Small intestine (tissue), 7 donors: ENCODE results near the gene ARHGAP22. TPM values are rescaled to one million over a fixed set of nuclear protein-coding genes. Genes with fewer than 3 reads are reported as not detected.

Experiments
- DNase-seq, 2 donors: peaks; one replicate each; pipeline versions ENCODE4 v3.0.0 to v3.0.0-alpha.2; 2013
- FAIRE-seq: peaks from 2 replicates; lab custom pipeline; 2012; peaks lifted over from hg19 to GRCh38; lab: Jason Lieb, UNC
- H3K27ac ChIP-seq, 3 donors: one replicate each; pipeline ENCODE4 v1.5.1; 2013; ENCODE audit warnings: low read length in 2 of 3, mild to moderate bottlenecking in 2 of 3, control low read depth in 1 of 3, inconsistent platforms in 1 of 3, low read depth in 1 of 3, moderate library complexity in 1 of 3
- H3K27me3 ChIP-seq, 3 donors: one replicate each; pipeline ENCODE4 v1.6.1; 2013; ENCODE audit warnings: low read length in 3 of 3, inconsistent platforms in 1 of 3; ENCODE audit not compliant: control insufficient read depth in 3 of 3, insufficient read depth in 3 of 3
- H3K36me3 ChIP-seq, 3 donors: one replicate each; pipeline ENCODE4 v1.6.1; 2013; ENCODE audit warnings: low read length in 3 of 3, inconsistent platforms in 1 of 3, low read depth in 1 of 3, mild to moderate bottlenecking in 1 of 3, moderate library complexity in 1 of 3; ENCODE audit not compliant: control insufficient read depth in 3 of 3, insufficient read depth in 2 of 3
- H3K4me1 ChIP-seq, 3 donors: one replicate each; pipeline ENCODE4 v1.6.1; 2013; ENCODE audit warnings: low read length in 2 of 3, inconsistent platforms in 1 of 3, low read depth in 1 of 3, mild to moderate bottlenecking in 1 of 3, moderate library complexity in 1 of 3; ENCODE audit not compliant: control insufficient read depth in 3 of 3, insufficient read depth in 2 of 3
- H3K4me3 ChIP-seq, 3 donors: one replicate each; pipeline ENCODE4 v1.5.1; 2013; ENCODE audit warnings: low read length in 3 of 3, control low read depth in 1 of 3, inconsistent platforms in 1 of 3, low read depth in 1 of 3, mild to moderate bottlenecking in 1 of 3, moderate library complexity in 1 of 3
- H3K9me3 ChIP-seq, 2 donors: one replicate each; pipeline ENCODE4 v1.6.1; 2013; ENCODE audit warnings: low read depth in 1 of 2, low read length in 1 of 2; ENCODE audit not compliant: control insufficient read depth in 2 of 2, insufficient read depth in 1 of 2
- WGBS, 3 donors: extraction: QIAGEN DNeasy Blood & Tissue Kit; methylation state at CpG; one replicate each; pipeline ENCODE4 v1.1.7; 2013; 5-methylcytosine and 5-hydroxymethylcytosine counted together
- polyA plus RNA-seq, 4 donors: library from polyadenylated mRNA; stranded (reverse) in 3 of 4; unstranded in 1 of 4; fragments of 200-250 nt in 3 of 4; fragments of 120-200 nt in 1 of 4; gene quantifications; one replicate each; pipeline versions ENCODE4 v1.2.1 to v1.2.3, GENCODE V29; 2013
- donor health status: healthy with polysubstance abuse.
- donor health status: control.
- donor health status: control.
- donor health status: Bipolar disorder and iron deficiency.
- donor health status: healthy.

The ARHGAP22 gene
- polyA plus RNA-seq, 4 donors: 0.54 to 1.4 (median 1.3) TPM; not detected in 1

DNA sequence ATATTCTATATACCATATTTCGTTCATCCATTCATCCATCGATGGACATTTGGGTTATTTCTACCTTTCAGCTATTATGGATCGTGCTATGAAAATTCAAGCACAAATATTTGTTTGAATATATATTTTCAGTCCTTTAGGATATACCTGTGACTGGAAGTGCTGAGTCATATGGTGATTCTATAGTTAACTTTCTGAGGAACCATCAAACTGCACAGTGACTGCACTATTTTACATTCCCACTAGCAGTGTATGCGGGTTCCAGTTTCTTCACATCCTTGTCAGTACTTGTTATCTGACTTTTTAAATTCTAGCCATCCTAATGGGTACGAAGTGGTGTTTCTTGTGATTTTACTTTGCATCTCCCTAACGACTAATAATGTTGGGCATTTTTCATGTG is 194.4 kb downstream of the ARHGAP22 start:
- WGBS, 3 donors: 97 to 99% (median 98%) methylated on average over 6 of the region's 6 CpGs
- no peak for DNase-seq
- H3K4me3 ChIP-seq: no peak overlapping the region
- peaks cover 0 to 10% of the 10 kb centered on the region in 2 donors for H3K9me3 ChIP-seq
- peaks cover 2 to 8% (median 5%) of the 10 kb centered on the region in 3 donors for H3K36me3 ChIP-seq
- H3K27me3 ChIP-seq: no peaks in the 10 kb centered on the region
- no peaks in the 10 kb centered on the region for H3K4me1 ChIP-seq
- no peak overlapping the region for H3K27ac ChIP-seq
- no peak for FAIRE-seq

DNA sequence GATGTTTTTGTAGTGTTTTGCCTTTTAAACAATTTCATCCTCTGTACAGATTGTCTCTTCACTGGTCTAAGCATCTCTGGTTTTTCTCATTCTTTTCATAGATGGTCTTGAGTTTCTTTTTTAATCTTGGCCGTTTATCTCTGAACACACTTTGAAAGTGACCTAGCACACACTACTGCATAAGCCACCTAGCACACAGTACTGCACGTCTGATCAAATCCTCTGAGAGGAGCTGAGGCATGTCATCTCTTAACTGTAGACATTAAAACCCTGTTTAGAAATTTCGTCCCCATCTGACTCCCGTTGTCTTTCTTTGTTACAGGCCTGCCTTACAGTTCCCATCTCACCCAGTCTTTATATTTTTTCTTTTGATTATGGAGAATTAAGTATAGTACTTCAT is 198.2 kb downstream of the ARHGAP22 start:
- Histone ChIP-seq H3K27ac (no peak overlapping the region), H3K27me3 (no peaks in the 10 kb centered on the region), H3K9me3 (peaks cover 0 to under 1% of the 10 kb centered on the region in 2 donors), H3K4me3 (no peak overlapping the region), H3K36me3 (peaks cover 0 to 2% (median 0%) of the 10 kb centered on the region in 3 donors), H3K4me1 (no peaks in the 10 kb centered on the region)
- FAIRE-seq (no peak), DNase-seq (no peak)
- 90 to 91% (median 91%) methylated on average over 4 of the region's 4 CpGs for WGBS, 3 donors

DNA sequence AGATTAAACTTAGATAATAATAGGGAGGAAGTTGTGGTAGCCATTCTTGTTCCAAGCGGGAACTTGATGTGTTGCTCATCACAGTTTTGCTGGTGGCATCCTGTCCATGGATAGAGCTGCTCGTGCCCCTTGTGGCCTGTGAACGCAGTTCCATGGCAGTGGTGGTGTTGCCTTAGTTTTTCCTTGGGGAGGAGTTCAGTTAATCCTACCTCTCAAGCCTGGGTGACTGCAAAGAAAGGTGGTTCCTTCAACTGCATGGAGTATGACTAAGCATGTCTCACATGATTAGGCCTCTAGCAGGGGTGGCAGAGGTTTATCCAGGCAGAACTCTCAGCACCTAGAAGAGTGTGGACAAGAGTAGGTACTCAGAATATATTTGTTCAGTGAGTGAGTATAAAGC is 198.7 kb downstream of the ARHGAP22 start:
- WGBS, 3 donors: 66 to 97% (median 77%) methylated on average over 3 of the region's 3 CpGs
- FAIRE-seq (no peak), DNase-seq (no peak)

GRCh38 chr10:48404646-48405045 is 200.2 kb downstream of the ARHGAP22 start:
- Histone ChIP-seq H3K36me3 (no peaks in the 10 kb centered on the region), H3K4me3 (no peak overlapping the region), H3K27ac (no peak overlapping the region), H3K9me3 (no peaks in the 10 kb centered on the region), H3K27me3 (no peaks in the 10 kb centered on the region), H3K4me1 (no peaks in the 10 kb centered on the region)
- FAIRE-seq: no peak
- DNase-seq: no peak
- 92 to 98% (median 97%) methylated on average over 4 of the region's 4 CpGs for WGBS, 3 donors

More for the DNA sequence above, 198.7 kb downstream of the ARHGAP22 start:
- Histone ChIP-seq H3K4me3 (no peak overlapping the region), H3K36me3 (peaks cover 0 to 2% (median 0%) of the 10 kb centered on the region in 3 donors), H3K27ac (no peak overlapping the region), H3K4me1 (no peaks in the 10 kb centered on the region), H3K9me3 (no peaks in the 10 kb centered on the region), H3K27me3 (no peaks in the 10 kb centered on the region)

DNA sequence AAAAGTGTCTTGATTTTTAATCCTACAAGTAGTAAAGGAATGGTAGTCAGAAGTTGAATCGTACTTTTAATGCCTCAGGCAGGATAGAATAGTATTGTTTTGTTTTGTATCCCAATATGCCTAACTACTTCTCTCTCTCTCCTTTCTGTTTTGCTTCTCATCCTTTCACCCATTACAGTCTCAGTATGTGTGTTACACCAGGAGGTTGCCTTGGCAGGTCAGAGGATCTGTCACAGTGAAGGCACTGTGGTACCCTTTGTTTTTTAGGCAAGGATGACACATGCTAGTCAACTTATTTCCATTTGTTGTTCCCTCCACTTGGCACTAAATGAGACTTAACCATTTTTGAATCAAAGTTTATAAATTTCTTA is 204.0 kb downstream of the ARHGAP22 start:
- no peak overlapping the region for H3K27ac ChIP-seq
- WGBS, 3 donors: 93 to 100% (median 93%) methylated on average over 1 of the region's 1 CpG
- no peaks in the 10 kb centered on the region for H3K27me3 ChIP-seq
- H3K4me1 ChIP-seq: no peaks in the 10 kb centered on the region
- DNase-seq (no peak), FAIRE-seq (no peak)
- H3K4me3 ChIP-seq: no peak overlapping the region
- H3K9me3 ChIP-seq: no peaks in the 10 kb centered on the region
- H3K36me3 ChIP-seq: no peaks in the 10 kb centered on the region

DNA sequence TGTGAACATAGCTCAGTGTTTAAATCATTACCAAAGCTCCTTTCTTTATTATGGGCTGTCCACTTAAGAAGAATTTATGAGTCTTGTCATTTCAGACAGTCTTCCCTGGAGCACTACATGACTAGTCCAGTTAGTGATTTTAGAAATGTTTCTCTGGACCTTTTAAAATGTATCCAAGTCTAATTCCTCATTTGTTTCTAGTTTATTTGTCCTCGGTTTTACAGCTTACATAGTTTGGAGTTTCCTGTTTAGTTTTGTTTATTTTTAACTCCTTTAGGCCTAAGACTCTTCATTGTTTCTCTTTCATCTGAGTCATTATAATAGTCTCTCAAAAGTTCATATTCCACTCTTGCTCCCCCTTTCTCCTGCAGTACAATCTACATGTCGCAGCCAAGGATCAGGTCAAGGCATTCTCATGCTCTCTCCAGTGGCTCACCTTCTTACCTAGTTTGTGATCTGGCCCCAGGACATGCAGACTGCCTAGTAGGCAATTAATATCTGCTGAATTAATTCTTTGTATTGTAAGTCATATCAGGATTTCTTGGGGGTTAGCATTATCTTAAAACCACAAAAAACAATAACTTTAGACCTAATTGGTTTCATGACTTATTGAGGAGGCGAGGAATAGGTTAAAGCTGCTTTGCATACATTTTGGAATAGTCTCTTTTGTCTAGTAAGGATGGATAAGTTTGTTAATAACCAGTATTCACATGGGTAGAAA is 204.6 kb downstream of the ARHGAP22 start:
- Histone ChIP-seq H3K4me3 (no peak overlapping the region), H3K36me3 (no peaks in the 10 kb centered on the region), H3K27me3 (no peaks in the 10 kb centered on the region), H3K27ac (no peak overlapping the region), H3K9me3 (no peaks in the 10 kb centered on the region), H3K4me1 (no peaks in the 10 kb centered on the region)
- no peak for FAIRE-seq
- WGBS, 3 donors: 54 to 60% (median 59%) methylated on average over 3 of the region's 3 CpGs
- DNase-seq: no peak

DNA sequence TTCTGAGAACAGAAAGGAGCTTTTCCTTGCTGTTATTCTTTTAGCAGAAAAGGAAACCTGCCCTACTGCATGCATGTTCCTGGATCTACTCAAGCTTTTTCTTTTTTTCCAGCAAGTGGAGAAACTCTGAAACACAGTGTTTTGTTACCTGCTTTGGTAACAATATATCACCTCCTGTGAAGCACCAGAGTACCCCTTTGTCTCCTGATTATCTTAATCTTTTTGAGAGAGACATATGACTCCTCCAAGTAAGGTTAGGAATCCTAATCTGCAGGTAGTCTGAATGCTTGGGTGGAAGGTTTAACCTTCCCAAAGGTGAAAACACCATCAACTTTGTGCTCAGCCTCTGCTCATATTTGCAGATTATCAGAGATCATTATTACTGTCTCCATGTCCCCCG is 205.3 kb downstream of the ARHGAP22 start:
- no peak overlapping the region for H3K4me3 ChIP-seq
- DNase-seq (no peak), FAIRE-seq (no peak)
- 88 to 93% (median 91%) methylated on average over 1 of the region's 1 CpG for WGBS, 3 donors
- no peaks in the 10 kb centered on the region for H3K36me3 ChIP-seq
- no peak overlapping the region for H3K27ac ChIP-seq
- no peaks in the 10 kb centered on the region for H3K27me3 ChIP-seq
- H3K9me3 ChIP-seq: no peaks in the 10 kb centered on the region
- no peaks in the 10 kb centered on the region for H3K4me1 ChIP-seq

DNA sequence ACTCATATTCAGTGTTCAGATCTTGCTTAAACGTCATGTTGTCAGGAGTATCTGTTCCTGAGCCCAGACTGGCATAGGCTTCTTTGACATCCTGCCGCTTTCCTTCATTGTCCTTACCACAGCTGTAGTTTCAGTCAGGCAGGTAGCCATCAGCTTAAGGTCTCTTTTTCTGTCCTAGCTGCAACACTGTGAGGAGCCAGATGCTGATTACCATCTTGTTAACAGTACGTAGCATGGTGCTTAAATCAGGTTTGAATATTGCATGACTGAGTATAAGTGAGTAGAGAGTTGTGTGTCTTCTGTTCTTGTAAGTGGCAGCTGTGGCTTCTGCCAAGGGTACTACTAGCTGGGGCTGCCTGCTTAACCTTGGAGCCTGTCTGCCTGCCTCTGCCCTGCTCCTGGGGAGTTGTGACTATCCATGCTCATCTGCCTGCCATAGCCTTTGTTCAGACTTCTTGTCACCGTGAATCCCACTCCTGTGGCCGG is 205.8 kb downstream of the ARHGAP22 start:
- no peaks in the 10 kb centered on the region for H3K9me3 ChIP-seq
- FAIRE-seq (no peak), DNase-seq (no peak)
- H3K27me3 ChIP-seq: no peaks in the 10 kb centered on the region
- H3K4me1 ChIP-seq: no peaks in the 10 kb centered on the region
- H3K4me3 ChIP-seq: no peak overlapping the region
- no peaks in the 10 kb centered on the region for H3K36me3 ChIP-seq
- WGBS, 3 donors: 84 to 94% (median 89%) methylated on average over 5 of the region's 5 CpGs
- H3K27ac ChIP-seq: no peak overlapping the region
